H1 (cell line): ENCODE results near the gene KLF4. TPM values are rescaled to one million over a fixed set of nuclear protein-coding genes. Genes with fewer than 3 reads are reported as not detected.

Experiments used
- CTBP2 ChIP-seq: IDR thresholded peaks from 2 replicates; pipeline ENCODE4 v1.7.0; 2011; ENCODE audit warnings: borderline replicate concordance, mild to moderate bottlenecking, moderate library complexity, mixed read lengths, low read length; ENCODE audit not compliant: insufficient read depth, insufficient read length
- POLR2AphosphoS5 ChIP-seq: IDR thresholded peaks from 2 replicates; pipeline ENCODE4 v1.6.1; 2011; ENCODE audit warnings: low read depth, low read length
- USF2 ChIP-seq: IDR thresholded peaks from 2 replicates; pipeline ENCODE4 v1.6.1; 2011; ENCODE audit warnings: low read length, improper control_type of control experiment
- polyA plus RNA-seq, 7 experiments: library from polyadenylated mRNA; depleted of rRNA in 3 of 7; stranded (reverse) in 5 of 7; unstranded in 2 of 7; fragments of >200 nt in 5 of 7; fragments of 200-250 nt in 2 of 7; gene quantifications; 1 replicate in 5 of 7; 2 replicates in 1 of 7; 4 replicates in 1 of 7; pipeline versions ENCODE4 v1.2.1 to v1.2.3, GENCODE V29; 2011 to 2013; ENCODE audit warnings: missing spikeins in 2 of 7, mixed read lengths in 2 of 7
- total RNA-seq: library from RNA; stranded (reverse); fragmentation: NEBNext Ultra II Directional; extraction: Animal tissue kit (Norgen Biotek cat#: 25700); gene quantifications from 2 replicates; pipeline ENCODE4 v1.2.1, GENCODE V29; 2021

Gene KLF4
- total and polyA plus RNA-seq, 2 of the 8 experiments (the other 6 are each of a cell fraction or from before 2014, with no cell fraction given): 0.77 to 2.8 TPM

DNA sequence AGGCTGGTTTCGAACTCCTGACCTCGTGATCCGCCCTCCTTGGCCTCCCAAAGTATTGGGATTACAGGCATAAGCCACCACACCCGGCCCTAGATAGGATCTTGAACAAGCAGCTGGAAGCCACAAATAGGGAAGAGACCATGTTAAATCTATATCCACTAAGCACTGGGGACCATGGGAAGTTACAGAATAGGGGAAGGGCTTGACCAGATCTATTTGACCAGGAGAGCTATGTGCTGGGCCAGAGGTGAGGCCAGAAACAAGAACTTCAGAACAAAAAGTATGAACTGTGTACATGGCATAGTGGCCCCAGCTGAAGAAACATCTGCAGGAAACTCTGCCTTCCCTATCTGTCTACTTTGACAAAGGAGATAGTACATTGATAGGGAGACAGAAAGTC lies 10.8 kb downstream of the KLF4 start (continued):
- TF ChIP-seq USF2: no peak
- no peak for TF ChIP-seq CTBP2
- no peak for TF ChIP-seq POLR2AphosphoS5
- TF ChIP-seq, all 59 proteins: peak for 0
